Panc1 (cell line): ENCODE data around the gene RXRB. TPM values are rescaled to one million over a fixed set of nuclear protein-coding genes. Genes with fewer than 3 reads are reported as not detected.

Source experiments
- ATAC-seq: fragments of 200-7000 bp; cut with Tn5 transposase; 2 replicates; pipeline ENCODE4 v1.9.1; 2020; ENCODE audit warnings: mild to moderate bottlenecking, moderate library complexity
- BruUV-seq: library from RNA; stranded (reverse); fragments of 400-500 nt; replicated peaks from 2 replicates; lab custom pipeline; 2021; lab: Mats Ljungman, UMichigan
- CTCF ChIA-PET: fragments of 300-600 bp; sonication (Branson Sonifier 250); formaldehyde crosslinking; loops from one replicate; lab custom pipeline; 2022; ENCODE audit warnings: antibody characterized with exemption; lab: Charles Lee
- POLR2A ChIA-PET: fragments of 300-600 bp; sonication (Branson Sonifier 250); formaldehyde crosslinking; loops from one replicate; lab custom pipeline; 2022; ENCODE audit warnings: antibody characterized with exemption; lab: Charles Lee
- DNase-seq: peaks from one replicate; pipeline ENCODE4 v3.0.0-alpha.2; 2010; ENCODE audit warnings: low read depth, low spot score
- H3K27ac ChIP-seq: 2 replicates; pipeline ENCODE4 v1.5.1; 2011; ENCODE audit warnings: mild to moderate bottlenecking, low read length, inconsistent platforms
- H3K27me3 ChIP-seq: fragments of 200-500 bp; sonication (Bioruptor generic); 2 replicates; pipeline ENCODE4 v1.6.0; 2014; ENCODE audit warnings: low read length, inconsistent platforms; ENCODE audit not compliant: control insufficient read depth, insufficient read depth
- H3K36me3 ChIP-seq: fragments of 200-500 bp; sonication (Bioruptor generic); 2 replicates; pipeline ENCODE4 v1.5.1; 2014; ENCODE audit warnings: inconsistent platforms, mild to moderate bottlenecking, low read length, moderate library complexity; ENCODE audit not compliant: control insufficient read depth, insufficient read depth
- H3K4me1 ChIP-seq: 2 replicates; pipeline ENCODE4 v1.5.1; 2011; ENCODE audit warnings: inconsistent platforms, mild to moderate bottlenecking, low read length, moderate library complexity; ENCODE audit not compliant: control insufficient read depth, insufficient read depth
- H3K4me3 ChIP-seq, 2 experiments: 2 replicates each; pipeline ENCODE4 v1.5.1; 2011 to 2012; ENCODE audit warnings: low read depth in 2 of 2, low read length in 2 of 2, mild to moderate bottlenecking in 2 of 2, inconsistent platforms in 1 of 2, moderate library complexity in 1 of 2
- H3K9me3 ChIP-seq: fragments of 200-500 bp; sonication (Bioruptor generic); 2 replicates; pipeline ENCODE4 v1.5.1; 2014; ENCODE audit warnings: low read depth, mild to moderate bottlenecking, inconsistent platforms, low read length, moderate library complexity; ENCODE audit not compliant: control insufficient read depth, insufficient read depth
- CTCF ChIP-seq: fragments of 450-650 bp; IDR thresholded peaks from 2 replicates; pipeline ENCODE4 v1.5.1; 2017; ENCODE audit warnings: mild to moderate bottlenecking
- POLR2AphosphoS5 ChIP-seq: IDR thresholded peaks from 2 replicates; pipeline ENCODE4 v1.6.1; 2012; ENCODE audit warnings: mild to moderate bottlenecking, low read depth, low read length, moderate library complexity
- REST ChIP-seq, 2 experiments: IDR thresholded peaks; 2 replicates each; pipeline ENCODE4 v1.6.1; 2011 to 2012; ENCODE audit warnings: low read depth in 2 of 2, control low read depth in 1 of 2, low read length in 1 of 2, mild to moderate bottlenecking in 1 of 2, moderate library complexity in 1 of 2; ENCODE audit not compliant: insufficient read depth in 1 of 2
- SIN3A ChIP-seq: IDR thresholded peaks from 2 replicates; pipeline ENCODE4 v1.6.1; 2012; ENCODE audit warnings: low read depth, mild to moderate bottlenecking, low read length, moderate library complexity, borderline replicate concordance; ENCODE audit not compliant: insufficient read depth
- TCF7L2 ChIP-seq: IDR thresholded peaks from 2 replicates; pipeline ENCODE4 v1.6.1; 2011; ENCODE audit warnings: mild to moderate bottlenecking, low read depth, low read length, inconsistent platforms
- in situ Hi-C: cut with HindIII; loops from 2 replicates; pipeline ENCODE4 v1.10.0; 2016; ENCODE audit warnings: low sequenced_read_pairs, low pct_unique_long_range_greater_than_20kb
- intact Hi-C: fragments of 100-400 bp; cut with micrococcal nuclease; formaldehyde crosslinking; loops from one replicate; pipeline ENCODE4 v1.10.0; 2022; ENCODE audit not compliant: unreplicated experiment
- total RNA-seq: library from RNA; stranded (reverse); gene quantifications from one replicate; pipeline ENCODE4 v1.2.1, GENCODE V29; 2021; ENCODE audit not compliant: unreplicated experiment

RXRB gene
- total RNA-seq, 1 experiment from 2014 or later, result 27.4 TPM

GRCh38 chr6:33190504-33191107 is 9.9 kb downstream of the RXRB start:
- Histone ChIP-seq H3K36me3 (peaks cover 2% of the 10 kb centered on the region; the same call in 1 of the 2 replicates), H3K27me3 (no peaks in the 10 kb centered on the region), H3K4me3 (no peak overlapping the region), H3K9me3 (no peaks in the 10 kb centered on the region), H3K27ac (no peak overlapping the region), H3K4me1 (no peaks in the 10 kb centered on the region)
- in situ Hi-C loops, result no loop called here
- ChIA-PET POLR2A (no interaction called here), CTCF (no interaction called here)
- no peak for DNase-seq
- ATAC-seq, result no peak
- intact Hi-C loops, result no loop called here
- TF ChIP-seq REST (IDR thresholded peaks at IDR 0.05; ENCODE audit: insufficient read depth in 1 of 2, low read depth in 2 of 2, low read length in 1 of 2), result no peak
- no peak for TF ChIP-seq POLR2AphosphoS5
- no peak for TF ChIP-seq TCF7L2
- TF ChIP-seq SIN3A, result no peak
- no peak for TF ChIP-seq CTCF
- no TSS peak for BruUV-seq

- Histone ChIP-seq H3K4me1 (no peaks in the 10 kb centered on the region), H3K4me3 (no peak overlapping the region), H3K27me3 (no peaks in the 10 kb centered on the region), H3K36me3 (peaks cover 2% of the 10 kb centered on the region; the same call in 1 of the 2 replicates), H3K9me3 (no peaks in the 10 kb centered on the region), H3K27ac (no peak overlapping the region)
- in situ Hi-C loops, result no loop called here
- ATAC-seq (no peak), DNase-seq (no peak)
- no peak for TF ChIP-seq CTCF
- TF ChIP-seq REST (IDR thresholded peaks at IDR 0.05; ENCODE audit: insufficient read depth in 1 of 2, low read depth in 2 of 2, low read length in 1 of 2), result no peak
- TF ChIP-seq TCF7L2, result no peak
- TF ChIP-seq POLR2AphosphoS5, result no peak
- no peak for TF ChIP-seq SIN3A
- BruUV-seq, result no TSS peak
- POLR2A ChIA-PET, result no interaction called here
- intact Hi-C loops, result no loop called here
- CTCF ChIA-PET, result no interaction called here
Observed at GRCh38 chr6:33189625-33190448, 10.6 kb downstream of the RXRB start.
